ENCODE results near the gene SERINC3. TPM values are rescaled to one million over a fixed set of nuclear protein-coding genes. Genes with fewer than 3 reads are reported as not detected.
"Not testable (repeated sequence)": the region's sequence is repeated elsewhere in the genome, so short reads cannot be mapped to it uniquely, and the experiment has no call there.

SERINC3 gene
- total RNA-seq, 5 donors from 2014 or later (not counting 1 experiment from before 2014, with no cell fraction given) = 60.5 to 83.0 (median 78.4) TPM

GRCh38 chr20:44560818-44561217 is 38.9 kb upstream of the SERINC3 start:
- POLR2A ChIA-PET; ATAC-seq (replicated peaks in 1 of 4); H3K4me1 ChIP-seq (ENCODE audit: control insufficient read depth in 1 of 2, extremely low read depth in 1 of 2, insufficient read depth in 2 of 2, low read length in 2 of 2); H3K4me1 Mint-ChIP-seq; H3K27me3 Mint-ChIP-seq; H3K36me3 ChIP-seq (ENCODE audit: control insufficient read depth in 2 of 2, extremely low read depth in 1 of 2, insufficient read depth in 1 of 2, low read length in 1 of 2); H3K27ac ChIP-seq (ENCODE audit: low read length); H3K4me3 ChIP-seq (ENCODE audit: control insufficient read depth in 1 of 2, extremely low read depth in 1 of 2, low read length in 1 of 2); CTCF ChIA-PET; H3K9me3 Mint-ChIP-seq; DNase-seq; H3K36me3 Mint-ChIP-seq; H3K27ac Mint-ChIP-seq; H3K4me3 Mint-ChIP-seq; H3K27me3 ChIP-seq (replicated peaks in 1 of 2; ENCODE audit: control insufficient read depth in 2 of 2, extremely low read depth in 1 of 2, insufficient read depth in 2 of 2, low read length in 1 of 2); H3K9me3 ChIP-seq: not testable (repeated sequence)
- no CpG with 5 or more reads among the region's 6 CpGs for WGBS (ENCODE audit: insufficient coverage)

- Histone ChIP-seq H3K4me1 (ENCODE audit: control insufficient read depth in 1 of 2, extremely low read depth in 1 of 2, insufficient read depth in 2 of 2, low read length in 2 of 2) (peaks cover 0 to 1% of the 10 kb centered on the region in 2 experiments), H3K36me3 (ENCODE audit: control insufficient read depth in 2 of 2, extremely low read depth in 1 of 2, insufficient read depth in 1 of 2, low read length in 1 of 2) (no peaks in the 10 kb centered on the region), H3K4me3 (ENCODE audit: control insufficient read depth in 1 of 2, extremely low read depth in 1 of 2, low read length in 1 of 2) (no peak overlapping the region), H3K27ac (ENCODE audit: low read length) (no peak overlapping the region), H3K27me3 (replicated peaks in 1 of 2; ENCODE audit: control insufficient read depth in 2 of 2, extremely low read depth in 1 of 2, insufficient read depth in 2 of 2, low read length in 1 of 2) (peaks cover 0 to 4% of the 10 kb centered on the region in 2 experiments), H3K9me3 (no peaks in the 10 kb centered on the region)
- no peak for ATAC-seq (replicated peaks in 1 of 4)
- no peak overlapping the region for H3K4me3 Mint-ChIP-seq
- CTCF ChIA-PET = no interaction called here
- H3K4me1 Mint-ChIP-seq = no peaks in the 10 kb centered on the region
- POLR2A ChIA-PET = interaction anchor here in 1 of 2 donors (0.6 kb wide), 1 partner anchor 836 kb away, joined by 3 read pairs; no protein-coding TSS in a partner anchor
- H3K27me3 Mint-ChIP-seq = peaks cover 0 to 3% of the 10 kb centered on the region in 2 donors
- no peak overlapping the region for H3K27ac Mint-ChIP-seq
- H3K9me3 Mint-ChIP-seq = no peaks in the 10 kb centered on the region
- WGBS (ENCODE audit: insufficient coverage) = 83% methylated on average over 1 of the region's 2 CpGs
- no peak for DNase-seq
- H3K36me3 Mint-ChIP-seq = no peaks in the 10 kb centered on the region
These were observed 38.4 kb upstream of the SERINC3 start for GRCh38 chr20:44560229-44560628.

- H3K36me3 Mint-ChIP-seq = no peaks in the 10 kb centered on the region
- H3K4me1 ChIP-seq (ENCODE audit: control insufficient read depth in 1 of 2, extremely low read depth in 1 of 2, insufficient read depth in 2 of 2, low read length in 2 of 2) = peaks cover 0 to 2% of the 10 kb centered on the region in 2 experiments
- H3K4me3 Mint-ChIP-seq = no peak overlapping the region
- POLR2A ChIA-PET = no interaction called here
- no peak overlapping the region for H3K27ac Mint-ChIP-seq
- H3K4me1 Mint-ChIP-seq = no peaks in the 10 kb centered on the region
- no peaks in the 10 kb centered on the region for H3K9me3 ChIP-seq
- no peaks in the 10 kb centered on the region for H3K9me3 Mint-ChIP-seq
- no peak overlapping the region for H3K4me3 ChIP-seq (ENCODE audit: control insufficient read depth in 1 of 2, extremely low read depth in 1 of 2, low read length in 1 of 2)
- DNase-seq (no peak), ATAC-seq (replicated peaks in 1 of 4) (no peak)
- peaks cover 0 to 4% of the 10 kb centered on the region in 2 experiments for H3K27me3 ChIP-seq (replicated peaks in 1 of 2; ENCODE audit: control insufficient read depth in 2 of 2, extremely low read depth in 1 of 2, insufficient read depth in 2 of 2, low read length in 1 of 2)
- H3K36me3 ChIP-seq (ENCODE audit: control insufficient read depth in 2 of 2, extremely low read depth in 1 of 2, insufficient read depth in 1 of 2, low read length in 1 of 2) = no peaks in the 10 kb centered on the region
- H3K27ac ChIP-seq (ENCODE audit: low read length) = no peak overlapping the region
- H3K27me3 Mint-ChIP-seq = peaks cover 0 to 3% of the 10 kb centered on the region in 2 donors
- CTCF ChIA-PET = interaction anchor here in 1 of 2 donors (0.7 kb wide), 1 partner anchor 18 kb away, joined by 3 read pairs; no protein-coding TSS in a partner anchor
These were observed 37.4 kb upstream of the SERINC3 start for GRCh38 chr20:44559302-44559701.

- no peak for DNase-seq
- H3K36me3 ChIP-seq (ENCODE audit: control insufficient read depth in 2 of 2, extremely low read depth in 1 of 2, insufficient read depth in 1 of 2, low read length in 1 of 2) = no peaks in the 10 kb centered on the region
- Mint-ChIP-seq H3K4me1 (peaks cover 8 to 18% (median 15%) of the 10 kb centered on the region in 3 donors), H3K27ac (peak overlapping the region; percentile 86 to 89), H3K4me3 (no peak overlapping the region), H3K9me3 (no peaks in the 10 kb centered on the region), H3K36me3 (no peaks in the 10 kb centered on the region), H3K27me3 (no peaks in the 10 kb centered on the region)
- no peaks in the 10 kb centered on the region for H3K9me3 ChIP-seq
- 94% methylated on average over 2 of the region's 6 CpGs for WGBS (ENCODE audit: insufficient coverage)
- no peak overlapping the region for H3K4me3 ChIP-seq (ENCODE audit: control insufficient read depth in 1 of 2, extremely low read depth in 1 of 2, low read length in 1 of 2)
- no peaks in the 10 kb centered on the region for H3K27me3 ChIP-seq (replicated peaks in 1 of 2; ENCODE audit: control insufficient read depth in 2 of 2, extremely low read depth in 1 of 2, insufficient read depth in 2 of 2, low read length in 1 of 2)
- H3K27ac ChIP-seq (ENCODE audit: low read length) = no peak overlapping the region
- ChIA-PET CTCF (interaction anchor here in 1 of 2 donors (0.6 kb wide), 1 partner anchor 65 kb away, joined by 3 read pairs; no protein-coding TSS in a partner anchor), POLR2A (no interaction called here)
- H3K4me1 ChIP-seq (ENCODE audit: control insufficient read depth in 1 of 2, extremely low read depth in 1 of 2, insufficient read depth in 2 of 2, low read length in 2 of 2) = peaks cover 0 to 3% of the 10 kb centered on the region in 2 experiments
- ATAC-seq (replicated peaks in 1 of 4) = peak; percentile 45 to 76 (median 66)
These were observed 31.4 kb upstream of the SERINC3 start for GRCh38 chr20:44552950-44553908.

GRCh38 chr20:44552568-44552949 is 30.7 kb upstream of the SERINC3 start:
- Histone ChIP-seq H3K4me3 (ENCODE audit: control insufficient read depth in 1 of 2, extremely low read depth in 1 of 2, low read length in 1 of 2) (no peak overlapping the region), H3K27ac (ENCODE audit: low read length) (no peak overlapping the region), H3K9me3 (no peaks in the 10 kb centered on the region), H3K27me3 (replicated peaks in 1 of 2; ENCODE audit: control insufficient read depth in 2 of 2, extremely low read depth in 1 of 2, insufficient read depth in 2 of 2, low read length in 1 of 2) (no peaks in the 10 kb centered on the region), H3K4me1 (ENCODE audit: control insufficient read depth in 1 of 2, extremely low read depth in 1 of 2, insufficient read depth in 2 of 2, low read length in 2 of 2) (peaks cover 0 to 3% of the 10 kb centered on the region in 2 experiments), H3K36me3 (ENCODE audit: control insufficient read depth in 2 of 2, extremely low read depth in 1 of 2, insufficient read depth in 1 of 2, low read length in 1 of 2) (no peaks in the 10 kb centered on the region)
- 67% methylated on average over 1 of the region's 3 CpGs for WGBS (ENCODE audit: insufficient coverage)
- ATAC-seq (replicated peaks in 1 of 4) = no peak
- no peak overlapping the region for H3K4me3 Mint-ChIP-seq
- peaks cover 8 to 18% (median 15%) of the 10 kb centered on the region in 3 donors for H3K4me1 Mint-ChIP-seq
- no peaks in the 10 kb centered on the region for H3K9me3 Mint-ChIP-seq
- H3K27me3 Mint-ChIP-seq = no peaks in the 10 kb centered on the region
- H3K36me3 Mint-ChIP-seq = no peaks in the 10 kb centered on the region
- no peak for DNase-seq
- ChIA-PET POLR2A (no interaction called here), CTCF (no interaction called here)
- H3K27ac Mint-ChIP-seq = peak overlapping the region; percentile 86 to 89

- WGBS (ENCODE audit: insufficient coverage) = no CpG with 5 or more reads among the region's 4 CpGs
- no peaks in the 10 kb centered on the region for H3K36me3 ChIP-seq (ENCODE audit: control insufficient read depth in 2 of 2, extremely low read depth in 1 of 2, insufficient read depth in 1 of 2, low read length in 1 of 2)
- H3K4me1 ChIP-seq (ENCODE audit: control insufficient read depth in 1 of 2, extremely low read depth in 1 of 2, insufficient read depth in 2 of 2, low read length in 2 of 2) = peaks cover 0 to 3% of the 10 kb centered on the region in 2 experiments
- H3K27me3 ChIP-seq (replicated peaks in 1 of 2; ENCODE audit: control insufficient read depth in 2 of 2, extremely low read depth in 1 of 2, insufficient read depth in 2 of 2, low read length in 1 of 2) = no peaks in the 10 kb centered on the region
- ChIA-PET CTCF (no interaction called here), POLR2A (no interaction called here)
- H3K27ac ChIP-seq (ENCODE audit: low read length) = no peak overlapping the region
- H3K9me3 ChIP-seq = no peaks in the 10 kb centered on the region
- Mint-ChIP-seq H3K4me1 (peaks cover 8 to 18% (median 15%) of the 10 kb centered on the region in 3 donors), H3K36me3 (no peaks in the 10 kb centered on the region), H3K27me3 (peaks cover 0 to 4% of the 10 kb centered on the region in 2 donors), H3K4me3 (no peak overlapping the region), H3K27ac (no peak overlapping the region), H3K9me3 (no peaks in the 10 kb centered on the region)
- DNase-seq (no peak), ATAC-seq (replicated peaks in 1 of 4) (no peak)
- no peak overlapping the region for H3K4me3 ChIP-seq (ENCODE audit: control insufficient read depth in 1 of 2, extremely low read depth in 1 of 2, low read length in 1 of 2)
These were observed 30.2 kb upstream of the SERINC3 start for GRCh38 chr20:44552050-44552449.

All from T-cell (primary cell).